Measurements from ENCODE around the gene PRRG4. TPM values are rescaled to one million over a fixed set of nuclear protein-coding genes. Genes with fewer than 3 reads are reported as not detected.
A peak's percentile ranks its signal among the peaks of the same experiment; 100 is the strongest.
"Not testable (repeated sequence)": the region's sequence is repeated elsewhere in the genome, so short reads cannot be mapped to it uniquely, and the experiment has no call there.

PRRG4 gene
- 36.9 TPM for total RNA-seq

DNA sequence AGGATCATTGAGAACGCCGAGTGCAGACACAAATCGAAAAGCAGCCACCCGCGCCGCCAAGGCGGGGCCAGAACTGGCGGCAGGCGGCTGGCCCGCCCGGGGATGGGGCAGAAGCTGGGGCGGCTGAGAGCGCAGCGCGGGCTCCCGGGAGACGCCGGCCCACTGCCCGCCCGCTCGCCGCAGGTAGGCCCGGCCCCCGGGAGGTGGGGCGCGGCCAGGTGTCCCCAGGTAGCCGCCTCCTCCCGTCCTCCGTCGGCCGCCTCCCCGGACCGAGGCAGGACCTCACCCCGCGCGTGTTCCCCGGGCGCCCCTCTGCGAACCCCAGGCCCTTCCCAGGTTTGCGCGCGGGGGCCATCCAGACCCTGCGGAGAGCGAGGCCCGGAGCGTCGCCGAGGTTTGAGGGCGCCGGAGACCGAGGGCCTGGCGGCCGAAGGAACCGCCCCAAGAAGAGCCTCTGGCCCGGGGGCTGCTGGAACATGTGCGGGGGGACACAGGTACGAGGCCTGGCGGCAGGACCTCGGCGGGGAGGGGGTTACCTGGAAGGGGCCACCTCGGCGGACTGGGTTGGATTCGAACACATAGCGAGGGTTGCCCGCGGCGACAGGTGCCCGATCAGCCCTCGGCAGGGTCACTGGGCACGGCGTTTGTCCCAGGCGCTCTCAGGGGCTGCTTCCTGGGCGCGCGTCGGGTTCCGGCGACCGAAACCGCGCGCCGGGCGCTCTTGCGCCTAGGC lies at the start of gene PRRG4:
Gene PRRG4 (plus strand): TSS at position 248 of the 733 bp plus-strand sequence. CDS start 603 bp downstream, outside the sequence.
- peak; percentile 99 for ATAC-seq

DNA sequence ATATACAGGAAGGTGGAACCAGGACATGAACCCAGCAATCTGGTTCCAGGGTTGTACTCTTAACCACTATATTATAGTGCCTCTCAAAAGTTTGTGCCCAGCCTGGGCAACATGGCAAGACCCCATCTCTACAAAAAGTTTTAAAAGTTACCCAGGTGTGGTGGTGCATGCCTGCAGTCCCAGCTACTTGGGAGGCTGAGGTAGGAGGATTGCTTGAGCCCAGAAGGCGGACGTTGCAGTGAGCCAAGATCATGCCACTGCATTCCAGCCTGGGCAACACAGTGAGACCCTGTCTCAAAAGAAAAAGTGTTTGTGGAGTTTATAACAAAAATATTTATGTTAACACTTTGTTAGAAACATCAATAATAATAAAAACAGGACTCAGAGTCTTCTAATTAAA lies 48.9 kb upstream of the PRRG4 start:
- ATAC-seq, result not testable (repeated sequence)

DNA sequence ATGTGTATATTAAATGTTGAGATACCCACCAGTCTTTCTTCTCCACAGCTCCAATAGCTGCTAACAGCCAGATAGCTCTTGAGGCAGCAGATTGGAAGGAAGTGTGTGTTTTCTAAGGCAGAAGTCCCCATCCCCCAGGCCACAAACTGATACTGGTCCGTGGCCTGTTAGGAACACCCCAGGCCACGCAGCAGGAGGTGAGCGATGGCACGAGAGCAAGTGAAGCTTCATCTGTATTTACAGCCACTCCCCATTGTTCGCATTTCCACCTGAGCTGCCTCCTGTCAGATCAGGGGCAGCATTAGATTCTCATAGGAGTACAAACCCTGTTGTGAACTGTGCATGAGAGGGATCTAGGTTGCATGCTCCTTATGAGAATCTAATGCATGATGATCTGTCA lies 48.0 kb upstream of the PRRG4 start:
- ATAC-seq, result no peak

DNA sequence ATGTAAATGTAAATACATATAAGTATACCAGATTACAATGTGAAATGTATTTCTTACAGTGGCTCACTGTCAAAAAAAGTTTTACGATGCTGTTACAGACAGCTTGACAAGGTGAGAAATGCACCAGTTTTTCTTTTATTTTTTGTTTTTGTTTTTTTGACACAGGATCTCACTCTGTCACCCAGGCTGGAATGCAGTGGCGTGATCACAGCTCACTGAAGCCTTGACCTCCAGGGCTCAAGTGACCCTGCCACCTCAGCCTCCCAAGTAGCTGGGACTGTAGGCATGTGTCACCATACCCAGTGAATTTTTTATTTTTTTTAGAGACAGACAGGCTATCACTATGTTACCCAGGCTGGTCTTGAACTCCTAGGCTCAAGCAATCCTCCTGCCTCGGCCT lies 44.5 kb upstream of the PRRG4 start:
- no peak for ATAC-seq

DNA sequence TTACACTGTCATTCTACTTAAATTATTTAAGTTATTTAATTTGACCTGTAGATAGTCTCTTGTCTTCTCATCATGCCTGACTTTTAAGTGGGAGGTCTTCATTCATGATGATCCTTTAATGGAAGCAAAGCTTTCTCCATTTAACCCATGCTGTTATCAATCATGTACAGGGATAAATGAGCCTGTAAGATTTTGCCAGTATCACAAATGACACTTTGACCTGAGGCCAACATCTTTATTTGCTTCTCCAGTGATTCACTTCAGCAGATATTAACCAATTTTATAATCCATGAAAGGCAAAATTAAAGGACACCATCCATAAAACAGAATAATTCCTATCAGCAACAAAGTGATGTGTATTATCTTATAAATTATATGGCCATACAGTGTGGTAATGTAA lies 42.9 kb upstream of the PRRG4 start:
- no peak for ATAC-seq

DNA sequence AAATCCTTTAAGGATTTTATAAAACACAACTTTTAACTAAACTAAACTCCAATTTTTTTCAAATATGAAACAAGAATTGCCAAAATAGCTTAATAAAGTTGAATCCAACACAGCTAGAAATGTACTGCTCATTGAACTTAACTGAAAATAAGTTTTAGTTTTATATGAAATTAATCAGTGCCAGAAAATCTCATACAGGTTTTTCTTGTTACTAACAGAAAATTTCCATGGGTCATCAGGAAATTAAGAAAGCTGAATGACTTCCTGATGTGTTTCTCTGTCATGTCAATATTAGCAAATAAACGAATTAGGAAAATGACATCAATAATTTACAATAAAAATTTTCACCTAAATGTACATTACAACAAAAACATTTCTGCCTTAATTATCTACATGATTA lies 38.8 kb upstream of the PRRG4 start:
- ATAC-seq, result no peak

DNA sequence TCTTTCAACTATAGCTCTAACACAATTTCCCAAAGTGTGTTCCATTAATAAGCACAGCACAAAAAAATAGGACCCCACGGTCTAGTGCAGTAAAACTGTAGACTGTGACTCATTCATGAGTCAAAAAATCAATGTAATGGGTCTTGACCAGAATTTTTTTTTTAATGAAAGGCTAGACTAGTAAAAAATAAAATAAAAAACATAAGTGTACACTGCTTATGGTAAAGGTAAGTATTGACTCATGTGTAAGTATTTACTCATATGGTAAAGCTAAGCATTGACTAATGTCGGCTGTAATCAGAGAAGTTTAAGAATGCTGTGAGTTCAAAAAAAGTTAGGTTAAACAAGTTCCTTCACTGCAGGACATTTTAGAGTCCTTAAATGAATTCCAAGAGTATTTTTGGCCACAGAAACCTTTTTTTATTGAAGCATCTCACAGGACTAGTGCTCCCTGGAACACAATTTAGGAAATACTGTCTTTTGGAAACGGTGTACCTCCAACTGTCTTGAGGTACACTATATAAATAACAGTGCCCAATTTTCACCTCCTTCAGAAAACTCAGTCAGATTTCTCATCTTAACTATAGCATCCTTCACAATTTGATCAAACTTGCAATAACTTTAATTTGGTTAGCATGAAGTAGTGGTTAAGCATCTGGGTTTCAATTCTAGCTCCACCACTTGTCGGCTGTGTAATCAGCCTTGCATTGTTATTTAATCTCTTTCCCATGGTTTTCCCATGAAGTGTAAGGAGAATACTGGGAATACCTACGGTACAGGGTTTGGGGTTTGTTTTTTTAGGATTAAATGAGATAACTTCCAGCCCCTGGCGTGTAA lies 37.4 kb upstream of the PRRG4 start:
- no peak for ATAC-seq

DNA sequence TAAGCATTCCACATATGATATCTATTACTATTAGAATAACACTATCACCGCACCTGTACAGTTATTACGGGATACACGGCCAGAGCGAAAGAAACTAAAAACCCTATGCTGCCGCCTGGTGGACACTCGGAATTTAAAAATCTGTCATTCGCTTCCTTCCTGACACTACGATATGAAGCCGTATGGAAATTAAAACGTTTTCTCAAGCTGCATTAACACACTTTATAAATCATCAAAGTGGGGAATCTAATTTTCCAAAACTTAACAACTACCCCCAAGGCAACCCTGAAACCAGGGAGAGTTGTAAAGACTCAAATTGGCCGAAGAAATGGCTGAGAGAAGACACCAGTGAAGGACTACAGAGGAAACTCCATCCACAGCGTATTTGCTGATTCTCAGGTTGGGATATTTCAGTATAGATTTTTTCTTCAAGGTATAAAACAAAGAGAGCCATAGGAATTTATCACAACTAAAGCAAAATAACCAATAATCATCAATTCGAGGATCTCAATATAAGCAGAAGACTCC lies 36.7 kb upstream of the PRRG4 start:
- peak; percentile 61 for ATAC-seq

DNA sequence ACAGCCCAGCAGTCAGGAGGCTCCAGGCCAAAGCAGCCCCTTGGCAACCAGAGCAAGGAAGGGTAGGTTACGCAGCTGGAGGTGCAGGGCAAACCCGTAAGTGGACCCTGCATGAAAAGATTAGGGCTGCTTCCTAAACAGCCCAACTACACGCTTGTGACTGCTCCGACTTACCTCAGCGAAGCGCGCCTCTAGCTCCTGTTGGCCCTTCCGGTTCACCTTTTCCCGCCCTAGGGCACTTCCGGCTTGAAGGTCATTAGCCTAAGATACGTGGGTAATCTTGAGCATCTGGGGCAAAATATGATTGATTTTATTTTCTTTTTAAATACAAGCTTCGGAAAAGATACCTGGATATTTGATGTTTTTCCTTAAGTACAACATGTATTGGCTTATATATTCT lies 35.3 kb upstream of the PRRG4 start, which contains the start of gene CCDC73:
Gene CCDC73 (minus strand): TSS at position 224 of the 400 bp plus-strand sequence. CDS start 34,419 bp downstream, outside the sequence.
- ATAC-seq, result no peak

DNA sequence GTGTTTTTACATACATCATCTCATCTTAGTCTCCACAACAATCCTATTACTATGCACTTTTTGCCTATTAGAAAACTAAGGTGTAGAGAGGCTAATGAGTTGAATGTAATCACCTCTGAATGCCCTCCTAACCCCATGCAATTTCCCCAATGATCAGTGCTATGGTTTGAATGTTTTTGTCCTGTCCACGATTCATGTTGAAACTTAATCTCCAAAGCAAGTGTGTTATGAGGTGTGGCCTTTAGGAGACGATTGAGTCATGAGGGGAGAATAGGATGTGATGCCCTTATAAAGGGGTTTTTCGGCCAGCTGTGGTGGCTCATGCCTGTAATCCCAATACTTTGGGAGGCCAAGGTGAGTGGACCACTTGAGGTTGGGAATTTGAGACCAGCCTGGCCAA lies 33.3 kb upstream of the PRRG4 start:
- ATAC-seq, result no peak

DNA sequence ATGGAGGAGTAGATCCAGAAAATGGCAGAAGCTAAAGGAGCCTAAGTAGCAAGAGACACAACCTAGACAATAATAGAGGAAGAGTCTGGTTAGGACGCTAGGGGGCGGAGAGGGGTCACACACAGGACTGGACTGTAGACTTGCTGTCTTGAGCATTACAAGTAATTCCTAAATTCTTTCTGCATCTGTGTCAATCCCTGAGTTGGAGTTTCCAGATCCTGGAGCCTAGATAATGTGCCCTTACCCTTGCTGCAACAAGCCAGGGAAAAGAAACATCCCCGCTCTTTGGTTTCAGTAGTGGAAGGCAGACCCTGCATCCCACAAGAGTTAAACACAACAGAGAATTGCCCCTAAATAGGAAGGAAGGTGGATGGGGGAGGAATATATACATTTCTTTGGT lies 20.4 kb upstream of the PRRG4 start:
- peak; percentile 92 for ATAC-seq

DNA sequence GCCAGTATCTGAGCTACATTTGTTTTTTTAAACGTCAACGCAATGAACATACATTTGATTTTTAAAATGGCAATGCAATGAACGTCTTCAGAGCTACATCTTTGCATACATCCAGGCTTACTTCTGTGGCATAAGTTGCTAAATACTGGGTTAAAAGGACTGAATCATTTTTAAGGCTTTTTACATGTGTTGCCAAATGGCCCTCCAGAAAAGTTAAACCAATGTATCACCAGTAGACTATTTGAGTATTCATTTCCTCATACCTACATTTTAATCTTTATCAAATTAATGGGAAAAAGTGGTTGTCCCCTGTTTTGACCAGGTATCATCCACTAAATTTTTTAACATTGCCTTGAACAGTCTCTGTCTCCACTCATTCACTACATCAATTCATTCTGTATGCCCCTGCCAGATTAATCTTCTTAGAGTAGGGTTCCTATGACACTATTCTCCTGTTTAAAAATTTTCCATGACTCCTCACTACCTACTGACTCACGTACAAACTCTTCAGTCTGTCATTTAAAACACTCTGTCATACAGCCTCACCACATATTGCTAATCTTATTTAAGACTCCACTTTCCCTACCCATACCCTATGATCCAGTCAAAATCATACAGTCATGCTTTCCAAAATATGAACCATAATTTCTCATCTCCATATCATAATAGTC lies 12.4 kb upstream of the PRRG4 start:
- ATAC-seq, result peak; percentile 93

DNA sequence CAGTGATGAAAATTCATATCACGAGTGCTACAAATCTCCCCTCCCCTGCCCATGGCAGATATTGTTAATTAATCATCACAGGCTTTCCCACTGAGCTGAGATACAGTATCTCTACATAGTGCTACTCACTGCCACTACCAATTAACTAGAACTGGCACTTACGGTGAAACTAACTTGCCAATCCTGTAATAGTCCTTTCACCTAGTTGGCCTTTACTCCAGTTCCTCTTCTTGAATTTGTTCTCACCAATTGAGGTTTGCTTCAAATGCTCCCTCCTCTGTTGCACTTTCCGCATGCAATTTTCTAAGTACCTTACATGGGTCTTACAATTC lies 11.9 kb upstream of the PRRG4 start:
- peak; percentile 55 for ATAC-seq

DNA sequence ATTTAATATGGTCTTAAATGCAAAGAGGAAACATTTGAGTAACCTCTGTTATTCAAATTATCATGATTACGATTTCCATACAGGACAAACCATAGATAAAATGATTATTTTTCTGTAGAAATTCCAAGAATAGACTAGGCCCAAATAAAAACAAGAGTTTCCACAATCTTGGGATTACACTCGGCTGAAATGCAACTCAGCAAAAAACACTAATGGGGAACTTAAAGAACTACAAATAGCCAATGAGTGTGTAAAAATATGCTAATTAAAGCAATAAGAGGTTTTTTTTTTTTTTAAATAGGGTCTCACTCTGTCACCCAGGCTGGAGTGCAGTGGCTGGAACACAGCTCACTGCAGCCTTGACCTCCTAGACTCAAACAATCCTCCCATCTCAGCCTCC lies 10.5 kb upstream of the PRRG4 start:
- ATAC-seq, result no peak

DNA sequence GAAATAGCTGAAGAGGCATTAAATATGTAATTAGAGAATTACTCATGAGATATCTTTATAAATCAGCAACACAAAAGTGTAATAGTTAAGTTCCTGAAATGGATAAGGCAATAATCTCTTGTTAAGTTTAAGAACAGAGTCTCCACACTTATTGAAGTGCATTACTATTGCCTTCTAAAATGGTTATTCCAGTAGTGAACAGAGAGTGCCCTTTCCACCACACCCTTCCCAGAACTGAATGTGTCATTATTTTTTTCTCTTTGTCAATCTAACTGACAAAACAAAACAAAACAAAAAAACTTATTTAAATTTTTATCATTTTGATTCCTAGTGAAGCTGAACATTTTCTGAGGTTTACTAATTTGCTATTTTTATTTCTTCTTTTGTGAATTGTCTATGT lies 9.2 kb upstream of the PRRG4 start:
- peak; percentile 56 for ATAC-seq

DNA sequence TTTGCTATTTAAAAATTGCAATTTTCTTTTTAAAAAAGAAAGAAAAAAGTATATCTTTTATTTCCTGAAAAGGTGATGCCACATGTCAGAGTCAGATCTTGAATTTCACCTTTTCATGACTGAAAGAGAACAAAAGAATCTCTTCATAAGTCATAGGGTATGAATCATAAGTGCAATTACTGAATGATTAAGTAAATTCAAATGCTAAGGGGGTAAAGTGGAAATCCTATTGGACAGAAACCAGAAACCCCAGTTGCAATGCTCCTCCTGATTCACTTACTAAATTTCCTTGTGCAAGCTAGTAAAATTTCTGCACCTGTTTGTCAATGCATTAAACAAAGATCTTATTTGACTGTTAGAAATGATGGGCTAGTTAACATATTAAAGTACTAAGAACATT lies 8.2 kb upstream of the PRRG4 start:
- ATAC-seq, result peak; percentile 83

DNA sequence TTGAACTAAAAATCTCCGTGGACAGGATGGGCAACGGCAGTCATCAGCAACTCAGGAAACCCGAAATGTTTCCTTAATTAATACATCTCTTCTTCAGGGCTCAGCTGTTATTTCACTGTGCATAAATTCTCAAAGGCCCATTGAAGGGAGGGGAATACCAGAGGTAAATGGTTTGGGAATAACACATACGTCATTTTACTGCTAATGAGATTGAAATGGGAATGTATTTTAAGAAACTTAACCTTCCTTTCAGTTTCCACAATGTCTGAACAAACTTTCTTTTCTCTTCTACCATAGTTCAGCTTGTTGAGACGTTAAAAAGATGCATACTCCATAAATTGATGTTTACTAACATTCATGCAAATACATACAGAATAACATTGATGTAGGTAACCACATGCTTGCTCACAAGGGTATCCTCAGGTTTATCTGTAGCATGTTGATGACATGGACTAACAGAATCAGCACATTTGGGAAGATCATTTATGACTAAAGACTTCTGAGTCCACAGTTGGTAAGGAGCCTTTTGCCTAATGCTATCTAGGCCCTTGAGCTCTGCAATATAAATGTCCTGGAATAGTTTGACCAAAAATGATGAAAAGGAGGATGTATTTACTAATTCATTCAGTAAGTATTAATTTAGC lies 7.7 kb upstream of the PRRG4 start:
- no peak for ATAC-seq

DNA sequence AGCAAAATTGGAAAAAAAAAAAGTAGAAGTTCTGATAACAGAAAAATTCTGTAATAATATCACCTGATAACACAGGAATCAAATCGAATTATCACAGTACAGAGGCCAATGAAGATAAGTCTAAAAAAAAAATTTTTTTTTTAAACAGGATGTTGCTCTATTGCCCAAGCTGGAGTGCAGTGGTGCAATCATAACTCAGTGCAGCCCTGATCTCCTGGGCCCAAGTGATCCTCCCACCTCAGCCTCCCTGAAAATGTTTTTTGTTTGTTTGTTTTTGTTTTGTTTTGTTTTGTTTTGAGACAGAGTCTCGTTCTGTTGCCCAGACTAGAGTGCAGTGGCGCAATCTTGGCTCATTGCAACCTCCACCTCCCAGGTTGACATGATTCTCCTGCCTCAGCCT lies 6.1 kb upstream of the PRRG4 start:
- not testable (repeated sequence) for ATAC-seq

DNA sequence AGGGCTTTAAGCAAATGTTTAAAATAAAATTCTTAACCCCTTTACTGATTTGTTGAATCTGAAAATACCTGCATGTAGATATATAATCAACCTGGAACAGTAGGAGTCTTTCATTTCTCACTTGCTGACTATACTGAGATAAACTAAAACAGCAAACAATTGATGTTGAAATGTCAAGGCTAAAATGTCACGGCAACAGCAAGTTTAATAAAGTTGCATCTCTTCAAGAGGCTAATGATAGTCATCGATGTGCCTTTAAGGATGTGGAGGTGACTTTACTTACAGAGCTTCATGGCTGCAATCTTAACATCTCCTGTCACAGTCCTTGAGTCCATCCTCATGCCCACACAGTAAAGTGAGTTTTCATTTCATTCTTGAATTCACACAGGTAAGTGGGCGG lies 3.6 kb upstream of the PRRG4 start:
- no peak for ATAC-seq

DNA sequence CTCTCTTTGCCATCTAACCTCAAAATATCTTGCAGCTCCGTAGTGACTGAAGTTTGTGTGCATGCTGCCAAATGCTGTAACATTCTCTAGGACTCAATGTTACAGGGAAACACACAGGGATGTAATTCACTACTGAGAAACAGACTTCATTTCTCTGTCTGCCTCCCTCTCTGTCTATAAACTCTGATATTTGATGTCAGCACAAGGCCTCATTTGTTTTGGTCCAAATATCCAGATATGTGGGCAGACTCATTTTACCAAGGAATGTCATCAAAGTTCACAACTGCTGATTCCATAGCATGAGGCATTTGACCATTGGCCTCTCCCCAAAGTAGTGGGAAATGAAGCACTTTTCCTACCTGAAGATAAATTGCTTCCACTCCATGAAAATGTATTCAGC lies 2.5 kb upstream of the PRRG4 start:
- ATAC-seq, result no peak

DNA sequence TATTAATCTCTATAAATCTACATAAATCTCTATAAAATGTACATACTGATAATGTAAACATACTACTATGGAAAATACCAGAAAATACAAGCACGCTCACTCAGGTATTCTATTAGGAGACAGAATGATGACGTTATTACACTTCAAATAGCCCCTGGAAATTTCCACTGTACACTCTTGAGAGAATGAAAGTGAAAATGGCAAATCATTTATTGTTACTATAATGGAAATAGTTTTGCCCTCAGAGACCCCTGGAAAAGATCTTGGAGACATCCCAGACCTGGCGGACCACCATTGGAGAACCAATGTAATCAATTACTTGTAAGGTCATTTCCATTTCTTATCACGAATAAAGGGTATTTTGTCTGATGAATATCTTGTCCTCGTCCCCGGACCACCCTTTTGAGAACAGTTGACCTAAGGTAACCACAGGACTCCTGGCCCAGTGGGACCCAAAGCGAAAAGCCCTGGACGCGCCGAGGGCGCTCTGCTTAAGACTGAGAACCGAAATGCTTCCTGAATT lies 509 bp upstream of the PRRG4 start:
- ATAC-seq, result peak; percentile 21

DNA sequence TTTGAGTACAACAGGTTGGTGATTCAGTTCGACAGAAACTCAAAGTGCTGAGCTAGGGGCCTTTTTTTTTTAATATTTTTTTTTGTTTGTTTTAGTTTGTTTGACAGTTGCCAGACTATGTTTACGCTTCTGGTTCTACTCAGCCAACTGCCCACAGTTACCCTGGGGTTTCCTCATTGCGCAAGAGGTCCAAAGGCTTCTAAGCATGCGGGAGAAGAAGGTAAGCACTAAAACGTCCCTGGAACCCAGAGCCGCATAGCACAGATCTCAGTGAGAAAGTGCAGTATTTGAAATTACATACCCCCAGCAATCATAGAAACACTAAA lies 649 bp downstream of the PRRG4 start:
- ATAC-seq, result peak; percentile 55

DNA sequence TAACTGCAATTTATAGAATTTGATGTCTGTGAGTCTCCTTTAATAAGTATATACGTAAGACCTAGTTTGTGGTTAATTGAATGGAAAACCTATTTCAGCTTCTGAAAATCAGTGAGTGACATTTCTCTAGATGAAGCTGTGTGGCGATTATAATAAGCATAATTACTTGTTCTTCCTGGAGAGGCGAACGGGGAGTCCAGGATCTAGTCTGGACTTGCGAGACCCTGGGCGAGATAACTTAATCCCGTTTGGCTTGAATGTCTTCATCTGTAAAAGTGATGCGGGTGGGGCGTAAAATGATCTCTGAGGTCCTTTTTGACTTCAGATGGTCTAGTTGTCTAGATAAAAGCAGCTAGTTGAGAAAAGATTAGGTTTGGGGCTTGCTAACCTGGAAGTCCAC lies 1.1 kb downstream of the PRRG4 start:
- ATAC-seq, result peak; percentile 18

Measured in esophagus mucosa (tissue), 1 donor.